AG04449 (cell line): Measurements from ENCODE around the gene P2RX3.
A peak's percentile ranks its signal among the peaks of the same experiment; 100 is the strongest.

ENCODE experiments used
- CTCF ChIA-PET: fragments of 350-600 bp; formaldehyde crosslinking; extraction: SDS; loops from one replicate; lab custom pipeline; 2021; ENCODE audit warnings: antibody characterized with exemption; lab: Yijun Ruan, JAX
- POLR2A ChIA-PET: fragments of 400-600, 350-600 bp; formaldehyde crosslinking; extraction: SDS; loops from one replicate; lab custom pipeline; 2020; ENCODE audit warnings: antibody characterized with exemption, inconsistent platforms; lab: Yijun Ruan, JAX
- DNase-seq: peaks from one replicate; pipeline ENCODE4 v3.0.0-alpha.2; 2010; ENCODE audit warnings: low read depth, low spot score
- H3K4me3 ChIP-seq: 2 replicates; pipeline ENCODE4 v1.5.1; 2011; ENCODE audit warnings: low read depth, mild to moderate bottlenecking, control low read depth, low read length
- TF ChIP-seq, protein P1 (sequence below): IDR thresholded peaks from one replicate; pipeline ENCODE4 v1.5.1; 2011; ENCODE audit warnings: mild to moderate bottlenecking, moderate library complexity, low read length, control low read depth, inconsistent platforms; ENCODE audit not compliant: insufficient read depth; ENCODE audit errors: missing control alignments

Gene P2RX3

DNA sequence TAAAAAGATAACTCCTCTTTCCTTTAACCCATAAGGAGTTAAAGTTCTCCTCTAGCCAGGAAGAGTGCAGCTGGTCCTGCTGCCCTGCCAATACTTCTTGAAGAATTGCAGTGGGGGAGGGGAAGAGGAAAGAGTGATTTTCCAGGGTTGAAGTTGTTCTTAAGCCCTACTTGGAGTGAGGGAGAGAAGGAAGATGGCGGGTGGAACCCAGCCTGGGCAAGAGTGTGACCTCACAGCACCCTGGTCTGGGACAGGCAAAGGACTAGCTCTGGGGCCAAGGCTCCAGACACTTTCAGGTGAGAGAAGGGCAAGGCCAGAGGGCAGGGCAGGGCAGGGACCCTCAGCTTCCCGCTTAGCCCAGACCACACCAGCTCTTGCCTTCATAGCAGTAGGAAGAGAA, 20.0 kb upstream of the P2RX3 start:
- DNase-seq, result no peak
- H3K4me3 ChIP-seq, result no peak overlapping the region
- TF ChIP-seq, protein P1, sequence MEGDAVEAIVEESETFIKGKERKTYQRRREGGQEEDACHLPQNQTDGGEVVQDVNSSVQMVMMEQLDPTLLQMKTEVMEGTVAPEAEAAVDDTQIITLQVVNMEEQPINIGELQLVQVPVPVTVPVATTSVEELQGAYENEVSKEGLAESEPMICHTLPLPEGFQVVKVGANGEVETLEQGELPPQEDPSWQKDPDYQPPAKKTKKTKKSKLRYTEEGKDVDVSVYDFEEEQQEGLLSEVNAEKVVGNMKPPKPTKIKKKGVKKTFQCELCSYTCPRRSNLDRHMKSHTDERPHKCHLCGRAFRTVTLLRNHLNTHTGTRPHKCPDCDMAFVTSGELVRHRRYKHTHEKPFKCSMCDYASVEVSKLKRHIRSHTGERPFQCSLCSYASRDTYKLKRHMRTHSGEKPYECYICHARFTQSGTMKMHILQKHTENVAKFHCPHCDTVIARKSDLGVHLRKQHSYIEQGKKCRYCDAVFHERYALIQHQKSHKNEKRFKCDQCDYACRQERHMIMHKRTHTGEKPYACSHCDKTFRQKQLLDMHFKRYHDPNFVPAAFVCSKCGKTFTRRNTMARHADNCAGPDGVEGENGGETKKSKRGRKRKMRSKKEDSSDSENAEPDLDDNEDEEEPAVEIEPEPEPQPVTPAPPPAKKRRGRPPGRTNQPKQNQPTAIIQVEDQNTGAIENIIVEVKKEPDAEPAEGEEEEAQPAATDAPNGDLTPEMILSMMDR, result no peak
- ChIA-PET POLR2A (interaction anchor here (0.7 kb wide), 1 partner anchor 13 kb away, joined by 3 read pairs; no protein-coding TSS in a partner anchor), CTCF (interaction anchor here (1.0 to 1.5 kb wide), 2 partner anchors 41 to 325 kb away, joined by 3 read pairs; no protein-coding TSS in a partner anchor)

DNA sequence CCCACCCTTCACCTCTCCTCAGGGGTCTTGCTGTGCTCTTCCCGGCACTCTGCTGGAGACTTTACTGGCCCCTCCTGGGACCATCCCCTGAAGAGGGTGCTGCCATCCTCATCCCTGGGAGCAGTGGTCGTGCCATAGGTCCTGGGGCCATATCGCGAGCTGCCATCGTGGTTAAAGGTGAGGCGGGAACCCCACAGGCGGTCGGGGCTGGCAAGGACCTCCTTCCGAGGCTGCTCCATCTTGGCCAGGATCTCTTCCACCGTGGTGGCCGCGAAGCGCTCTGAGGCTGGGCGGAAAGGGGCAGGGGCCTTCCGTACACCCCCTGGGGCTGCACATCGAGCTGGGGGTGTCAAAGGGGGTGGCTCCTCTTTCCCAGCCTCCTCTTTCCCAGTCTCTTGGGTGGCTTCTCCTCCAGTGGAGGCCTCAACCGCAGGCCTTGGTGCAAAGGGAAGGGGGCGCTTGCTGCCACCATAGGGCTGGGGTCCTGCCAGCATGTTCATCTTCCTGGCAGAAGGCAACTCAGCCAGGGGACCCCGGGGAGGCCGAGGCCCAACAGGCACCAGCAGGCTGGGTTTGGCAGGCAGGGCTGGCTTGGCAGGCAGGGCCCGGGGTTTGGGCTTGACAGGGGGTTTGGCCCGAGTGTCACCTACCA, 18.0 kb upstream of the P2RX3 start:
- TF ChIP-seq, protein P1, result no peak
- POLR2A ChIA-PET, result no interaction called here
- no peak overlapping the region for H3K4me3 ChIP-seq
- no peak for DNase-seq
- CTCF ChIA-PET, result interaction anchor here (3.1 kb wide), 1 partner anchor 8 kb away, joined by 17 read pairs; no protein-coding TSS in a partner anchor

- CTCF ChIA-PET, result interaction anchor here (0.8 to 3.1 kb wide), 2 partner anchors 9 to 479 kb away, joined by 3 to 17 read pairs; no protein-coding TSS in a partner anchor
- no peak overlapping the region for H3K4me3 ChIP-seq
- no peak for DNase-seq
- TF ChIP-seq, protein P1, result no peak
- POLR2A ChIA-PET, result interaction anchor here (1.4 to 3.5 kb wide), 2 partner anchors 7 to 9 kb away, joined by 3 to 38 read pairs; no protein-coding TSS in a partner anchor
Observed at GRCh38 chr11:57320719-57321387, 17.3 kb upstream of the P2RX3 start.

DNA sequence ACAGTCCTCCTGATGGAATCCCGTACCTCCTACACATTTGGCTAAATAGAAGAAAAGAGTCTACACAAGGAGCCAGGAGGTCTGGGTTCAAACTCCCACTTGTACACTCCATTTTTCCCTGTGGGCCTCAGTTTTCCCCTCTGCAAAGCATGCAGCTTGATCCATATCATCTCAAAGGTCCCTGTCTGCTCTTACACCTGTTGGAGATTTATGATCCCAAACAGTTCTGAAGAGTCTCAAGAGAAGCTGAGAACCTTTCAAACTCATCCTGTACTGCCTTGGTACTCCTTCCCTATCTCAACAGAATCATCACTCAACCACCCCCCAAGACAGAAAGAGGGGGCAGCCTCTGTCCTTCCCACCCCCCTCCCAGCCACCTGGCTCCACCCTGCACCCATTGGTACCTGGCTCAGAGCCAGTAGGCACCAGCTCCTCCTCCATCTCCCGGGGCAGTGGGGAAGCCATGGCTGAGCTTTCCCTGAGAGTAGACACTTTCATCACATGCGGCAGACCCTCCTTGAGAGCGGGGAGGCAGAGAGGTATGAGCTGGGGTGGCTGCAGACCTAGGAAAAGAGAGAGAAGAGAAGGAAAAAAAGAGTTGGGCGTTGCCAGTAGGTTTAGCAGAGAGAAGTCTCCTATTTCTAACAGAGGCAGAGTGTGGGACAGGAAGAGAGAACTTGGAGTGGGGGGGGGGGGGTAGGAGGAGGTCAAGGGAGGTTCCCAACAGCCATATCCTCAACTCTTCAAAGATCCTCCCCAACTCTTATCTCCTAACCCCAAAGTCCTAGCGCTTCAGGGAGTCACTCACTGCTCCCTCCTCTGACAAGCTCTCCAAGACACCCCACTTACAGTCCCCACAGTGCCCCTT, 16.5 kb upstream of the P2RX3 start:
- ChIA-PET POLR2A (interaction anchor here (0.9 to 3.5 kb wide), 5 partner anchors 8 to 72 kb away, joined by 3 to 38 read pairs (median 5); no protein-coding TSS in a partner anchor), CTCF (interaction anchor here (0.8 to 3.1 kb wide), 3 partner anchors 10 to 480 kb away, joined by 3 to 17 read pairs (median 4); no protein-coding TSS in a partner anchor)
- TF ChIP-seq, protein P1, result no peak
- H3K4me3 ChIP-seq, result peak overlapping the region; percentile 90
- DNase-seq, result no peak

DNA sequence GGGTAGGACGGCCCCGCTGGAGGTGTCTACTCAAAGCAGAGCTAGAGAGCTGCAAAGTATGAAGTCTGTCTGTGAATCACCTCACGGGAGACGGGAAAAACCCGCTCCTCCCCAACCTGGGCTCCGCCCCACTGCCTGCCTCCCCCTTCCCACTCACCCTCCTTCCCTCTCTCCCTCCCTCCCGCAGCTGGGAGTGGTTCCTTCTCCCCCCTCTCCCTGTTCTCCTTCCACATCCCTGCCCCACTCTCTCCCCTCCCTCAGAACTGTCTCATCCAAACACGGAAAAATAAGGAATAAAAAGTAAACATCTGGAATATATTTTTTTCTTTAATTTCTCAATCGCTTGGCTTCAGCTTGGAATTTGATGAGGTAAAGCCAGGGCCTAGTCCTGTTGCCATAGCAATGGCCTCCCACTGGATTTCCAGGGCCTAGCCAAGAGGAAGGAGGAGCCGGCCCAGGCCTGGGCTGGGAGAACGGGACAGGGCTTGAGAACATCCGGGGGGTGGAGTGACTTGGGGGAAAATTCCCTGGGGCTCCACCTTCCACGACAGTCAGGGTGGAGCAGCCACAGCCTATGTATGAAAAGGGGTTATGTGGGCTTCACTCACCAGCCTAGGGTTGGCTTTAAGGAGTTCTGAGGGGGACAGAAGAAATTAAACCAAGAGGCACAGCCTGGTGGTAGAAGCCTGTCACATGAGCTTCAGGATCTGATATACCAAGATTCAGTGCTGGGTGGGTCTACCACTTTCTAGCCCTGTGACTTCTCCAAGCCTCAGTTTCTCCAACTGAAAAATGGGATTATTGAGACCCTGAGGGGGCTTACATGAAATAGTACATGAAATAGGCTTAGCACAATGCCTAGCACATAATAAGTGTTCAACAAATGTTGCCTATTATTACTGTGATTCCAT, 15.6 kb upstream of the P2RX3 start:
- peak; percentile 88 for DNase-seq
- ChIA-PET POLR2A (interaction anchor here (0.9 to 3.5 kb wide), 6 partner anchors 9 to 73 kb away, joined by 3 to 38 read pairs (median 4); partner anchors contain the start of gene SSRP1), CTCF (interaction anchor here (0.8 to 3.1 kb wide), 5 partner anchors 11 to 482 kb away, joined by 3 to 17 read pairs (median 4); no protein-coding TSS in a partner anchor)
- H3K4me3 ChIP-seq, result peak overlapping the region; percentile 90
- TF ChIP-seq, protein P1, result no peak
